Fibroblast of skin of scalp (primary cell): ENCODE measurements around the gene PRKRIP1.
"Not testable (repeated sequence)": the region's sequence is repeated elsewhere in the genome, so short reads cannot be mapped to it uniquely, and the experiment has no call there.

Experiments
- DNase-seq: peaks from one replicate; pipeline ENCODE4 v3.0.0-alpha.2; 2013

PRKRIP1 gene

GRCh38 chr7:102460467-102460866, 64.3 kb downstream of the PRKRIP1 start:
- no peak for DNase-seq

GRCh38 chr7:102463841-102464576, 67.8 kb downstream of the PRKRIP1 start:
- no peak for DNase-seq

- peak; percentile 93 for DNase-seq
These were observed 68.6 kb downstream of the PRKRIP1 start, which contains the start of the genes ALKBH4 and LRWD1 for GRCh38 chr7:102464577-102465280. TSS of gene ALKBH4 (minus strand) at chr7:102464863. CDS start at chr7:102464836, 27 bp downstream. TSS of gene LRWD1 (plus strand) at chr7:102464984. CDS start at chr7:102465081, 97 bp downstream.

GRCh38 chr7:102466097-102466496, 69.9 kb downstream of the PRKRIP1 start:
- no peak for DNase-seq

GRCh38 chr7:102467581-102468477, 71.7 kb downstream of the PRKRIP1 start:
- DNase-seq: no peak

- DNase-seq: no peak
These were observed 72.6 kb downstream of the PRKRIP1 start for GRCh38 chr7:102468478-102469350.

GRCh38 chr7:102469351-102469971, 73.3 kb downstream of the PRKRIP1 start:
- no peak for DNase-seq

- no peak for DNase-seq
These were observed 74.0 kb downstream of the PRKRIP1 start for GRCh38 chr7:102469972-102470825.

- DNase-seq: no peak
These were observed 75.6 kb downstream of the PRKRIP1 start for GRCh38 chr7:102471791-102472125.

GRCh38 chr7:102472126-102473041, 76.2 kb downstream of the PRKRIP1 start:
- no peak for DNase-seq

- DNase-seq: no peak
These were observed 77.3 kb downstream of the PRKRIP1 start for GRCh38 chr7:102473271-102473991.

GRCh38 chr7:102474116-102474515, 78.0 kb downstream of the PRKRIP1 start:
- not testable (repeated sequence) for DNase-seq

GRCh38 chr7:102474736-102475435, 78.7 kb downstream of the PRKRIP1 start:
- not testable (repeated sequence) for DNase-seq
